Astrocyte of the hippocampus (primary cell): ENCODE results near the gene UPF1.
A peak's percentile ranks its signal among the peaks of the same experiment; 100 is the strongest.
"Not testable (repeated sequence)": the region's sequence is repeated elsewhere in the genome, so short reads cannot be mapped to it uniquely, and the experiment has no call there.

Experiments used
- DNase-seq: peaks from one replicate; pipeline ENCODE4 v3.0.0; 2011; ENCODE audit warnings: low read depth, low spot score

The UPF1 gene

DNA sequence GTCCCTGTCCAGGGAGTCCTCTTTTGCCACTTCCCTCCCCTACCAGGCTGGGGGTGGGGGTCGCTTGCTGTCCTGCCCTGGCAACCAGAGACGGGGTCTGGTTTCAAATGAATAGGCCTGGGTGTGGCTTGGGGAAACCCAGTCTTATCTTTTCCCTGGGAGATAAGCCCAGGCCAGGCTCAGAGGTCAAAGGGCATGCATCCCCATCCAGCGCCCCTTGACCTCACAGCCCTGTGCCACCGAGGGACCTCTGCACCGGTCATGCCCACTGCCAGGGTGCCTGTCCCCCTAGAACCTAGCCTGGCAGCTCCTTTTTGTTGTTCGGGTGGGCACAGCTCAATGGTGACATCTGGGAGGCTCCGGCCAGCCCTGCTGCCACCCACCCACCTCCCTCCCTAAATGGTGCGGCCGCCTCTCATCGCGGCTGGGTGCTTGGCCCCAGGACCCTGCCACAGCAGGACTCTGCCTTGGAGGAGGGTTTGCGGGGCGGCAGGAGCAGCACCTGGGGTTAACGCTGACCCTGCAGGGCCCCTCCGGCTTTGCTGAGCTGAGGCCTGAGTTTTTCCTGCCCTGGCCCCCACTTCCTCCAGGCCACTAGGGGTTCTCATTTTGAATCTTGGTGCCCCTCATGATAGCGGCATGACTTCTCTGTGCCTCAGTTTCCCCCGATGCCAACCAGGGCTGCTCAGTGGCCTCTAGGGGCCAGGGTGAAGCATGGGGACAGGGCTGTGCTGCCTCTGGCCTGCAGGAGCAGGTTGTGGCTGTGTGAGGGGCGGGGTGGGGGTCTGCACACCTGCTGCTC is 67.0 kb downstream of the UPF1 start:
- DNase-seq = no peak

GRCh38 chr19:18899624-18900560 is 68.1 kb downstream of the UPF1 start:
- no peak for DNase-seq

GRCh38 chr19:18900700-18901481 is 69.1 kb downstream of the UPF1 start:
- DNase-seq = no peak

- no peak for DNase-seq
Observed at GRCh38 chr19:18901491-18901890, 69.7 kb downstream of the UPF1 start.

DNA sequence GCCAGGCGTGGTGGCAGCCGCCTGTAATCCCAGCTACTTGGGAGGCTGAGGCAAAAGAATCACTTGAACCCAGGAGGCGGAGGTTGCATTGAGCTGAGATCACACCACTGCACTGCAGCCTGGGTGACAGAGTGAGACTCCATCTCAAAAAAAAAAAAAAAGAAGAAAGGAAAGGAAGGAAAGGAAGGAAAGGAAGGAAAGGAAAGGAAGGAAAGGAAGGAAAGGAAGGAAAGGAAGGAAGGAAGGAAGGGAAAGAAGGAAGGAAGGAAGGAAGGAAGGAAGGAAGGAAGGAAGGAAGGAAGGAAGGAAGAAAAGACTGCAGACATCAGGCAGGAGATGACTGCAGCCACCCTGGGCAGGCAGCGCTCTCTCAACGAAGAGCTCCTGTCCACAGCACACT is 70.8 kb downstream of the UPF1 start:
- DNase-seq = not testable (repeated sequence)

GRCh38 chr19:18903156-18904037 is 71.6 kb downstream of the UPF1 start:
- DNase-seq = no peak

DNA sequence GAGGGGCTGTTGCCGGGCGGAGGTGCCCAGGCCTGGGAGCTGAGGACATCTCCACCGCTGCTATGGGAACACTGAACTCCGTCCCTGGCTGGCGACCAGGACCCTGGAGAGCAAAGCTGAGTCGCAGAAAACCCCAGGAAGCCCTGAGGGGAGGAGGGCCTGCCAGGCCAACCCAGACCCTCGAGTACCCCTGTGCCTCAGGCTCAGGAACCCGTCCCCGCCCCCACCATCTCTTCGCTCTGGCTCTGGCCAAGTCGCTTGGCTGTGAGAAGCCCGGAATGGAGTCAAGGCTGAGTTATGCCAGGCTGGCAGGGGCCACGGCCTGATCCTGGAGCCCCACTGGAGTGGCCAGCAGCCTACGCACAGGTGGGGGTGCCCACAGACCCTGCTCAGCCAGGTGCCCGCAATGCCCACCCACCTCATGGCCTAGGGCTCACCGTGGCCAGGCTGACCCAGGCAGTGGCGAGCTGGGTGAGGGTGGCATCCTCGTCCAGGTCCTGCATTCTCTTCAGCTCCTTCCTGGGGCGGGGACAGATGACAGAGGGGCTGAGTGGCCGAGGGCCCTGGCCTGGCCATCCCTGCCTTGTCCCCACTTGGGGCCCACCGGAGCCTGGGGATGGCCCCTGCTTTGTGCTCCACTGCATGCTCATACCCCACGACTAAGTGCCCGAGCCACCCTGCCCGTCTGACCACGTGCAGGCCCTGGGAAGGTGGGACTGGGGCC is 72.7 kb downstream of the UPF1 start:
- no peak for DNase-seq

DNA sequence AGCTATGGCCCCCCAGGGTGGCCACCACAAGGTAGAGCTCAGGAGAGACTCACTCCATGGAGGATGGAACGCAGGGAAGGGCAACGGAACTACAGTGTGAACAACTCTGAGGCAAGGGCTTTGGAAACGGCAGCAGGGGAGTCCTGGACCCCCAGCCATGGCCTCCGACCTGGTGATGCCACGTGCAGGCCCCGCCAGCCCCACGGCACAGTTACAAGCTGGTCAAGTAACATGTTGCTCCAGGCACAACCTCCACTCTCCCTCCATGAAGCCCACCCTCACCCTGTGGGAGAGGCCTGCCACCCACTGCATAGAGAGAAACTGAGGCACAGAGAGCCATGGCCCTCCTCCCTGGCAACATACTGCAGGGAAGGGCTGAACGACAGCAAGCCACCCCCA is 73.3 kb downstream of the UPF1 start:
- DNase-seq = no peak

GRCh38 chr19:18905513-18906236 is 73.9 kb downstream of the UPF1 start:
- DNase-seq = no peak

GRCh38 chr19:18906605-18907519 is 75.1 kb downstream of the UPF1 start:
- DNase-seq = no peak

- DNase-seq = no peak
Observed at GRCh38 chr19:18908917-18909619, 77.3 kb downstream of the UPF1 start.

DNA sequence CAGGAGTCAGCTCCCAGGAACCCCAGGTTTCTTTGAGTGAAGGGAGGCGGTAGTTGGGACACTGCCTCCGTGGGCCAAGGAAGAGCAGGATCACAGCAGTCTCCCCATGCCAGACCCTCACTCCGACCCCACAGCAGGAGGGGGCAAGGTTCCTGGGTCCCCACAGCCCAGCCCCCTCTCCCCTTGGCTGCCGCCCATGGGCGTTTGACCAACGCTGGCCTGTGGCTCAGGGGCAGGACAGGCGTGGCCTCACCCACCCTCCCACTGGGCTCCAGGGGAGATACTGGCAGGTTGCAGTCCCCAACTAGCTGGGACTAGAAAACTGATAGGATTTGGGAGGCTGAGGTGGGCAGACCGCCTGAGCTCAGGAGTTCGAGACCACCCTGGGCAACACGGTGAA is 78.3 kb downstream of the UPF1 start:
- DNase-seq = no peak

DNA sequence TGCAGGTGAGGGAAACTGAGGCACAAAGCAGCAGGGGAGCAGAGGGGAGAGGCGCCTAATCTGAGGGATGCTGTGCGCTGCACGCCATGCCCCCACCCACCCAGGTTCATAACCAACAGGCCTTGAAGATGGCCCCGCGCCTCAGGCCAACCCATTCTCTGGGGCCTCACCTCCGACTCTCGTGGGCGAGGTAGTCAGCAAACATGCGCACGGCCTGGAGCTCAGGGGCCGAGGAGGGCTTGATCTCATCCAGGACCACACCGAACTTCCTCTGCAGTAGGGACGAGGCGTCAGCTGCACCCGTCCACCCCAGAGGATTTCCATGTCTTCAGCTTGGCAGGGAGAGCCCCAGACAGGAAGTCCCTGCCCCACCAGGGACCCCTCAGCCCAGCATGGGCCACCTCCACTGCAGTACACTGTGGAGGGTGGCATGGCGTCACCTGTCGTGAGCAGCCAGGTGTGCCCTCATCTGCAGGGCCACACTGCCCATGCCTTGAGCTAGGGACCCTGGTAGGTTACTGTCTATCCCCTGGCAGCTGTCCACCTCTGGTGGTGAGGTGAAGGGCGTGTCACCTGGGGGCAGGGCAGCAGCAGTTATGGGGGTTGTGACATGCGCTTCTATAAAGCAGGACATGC is 79.2 kb downstream of the UPF1 start:
- no peak for DNase-seq

GRCh38 chr19:18912933-18913332 is 81.2 kb downstream of the UPF1 start:
- DNase-seq = no peak

DNA sequence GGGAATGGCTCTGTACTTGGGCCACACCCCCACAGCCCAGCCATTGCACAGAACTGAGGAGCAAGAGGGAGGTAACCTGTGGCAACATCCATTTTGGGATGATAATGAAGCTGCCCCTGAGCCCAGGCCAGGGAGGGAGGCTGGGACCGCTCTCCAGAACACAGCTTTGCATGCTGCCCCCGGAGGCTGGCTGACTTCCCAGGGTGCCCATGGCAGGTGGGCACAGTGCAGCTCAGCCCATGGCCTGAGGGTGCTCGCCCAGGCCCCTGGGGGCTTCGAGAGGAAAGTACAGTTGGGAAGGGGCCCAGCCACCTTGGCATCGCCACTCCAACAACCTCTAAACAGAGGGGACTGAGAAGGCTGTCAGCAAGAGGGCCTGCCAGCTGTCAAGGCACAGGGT is 81.7 kb downstream of the UPF1 start:
- DNase-seq = no peak

- peak; percentile 56 for DNase-seq
Observed at GRCh38 chr19:18915639-18916038, 83.9 kb downstream of the UPF1 start.

GRCh38 chr19:18917593-18917992 is 85.8 kb downstream of the UPF1 start:
- DNase-seq = not testable (repeated sequence)
